Measurements from ENCODE around the gene RAB3A.

DNA sequence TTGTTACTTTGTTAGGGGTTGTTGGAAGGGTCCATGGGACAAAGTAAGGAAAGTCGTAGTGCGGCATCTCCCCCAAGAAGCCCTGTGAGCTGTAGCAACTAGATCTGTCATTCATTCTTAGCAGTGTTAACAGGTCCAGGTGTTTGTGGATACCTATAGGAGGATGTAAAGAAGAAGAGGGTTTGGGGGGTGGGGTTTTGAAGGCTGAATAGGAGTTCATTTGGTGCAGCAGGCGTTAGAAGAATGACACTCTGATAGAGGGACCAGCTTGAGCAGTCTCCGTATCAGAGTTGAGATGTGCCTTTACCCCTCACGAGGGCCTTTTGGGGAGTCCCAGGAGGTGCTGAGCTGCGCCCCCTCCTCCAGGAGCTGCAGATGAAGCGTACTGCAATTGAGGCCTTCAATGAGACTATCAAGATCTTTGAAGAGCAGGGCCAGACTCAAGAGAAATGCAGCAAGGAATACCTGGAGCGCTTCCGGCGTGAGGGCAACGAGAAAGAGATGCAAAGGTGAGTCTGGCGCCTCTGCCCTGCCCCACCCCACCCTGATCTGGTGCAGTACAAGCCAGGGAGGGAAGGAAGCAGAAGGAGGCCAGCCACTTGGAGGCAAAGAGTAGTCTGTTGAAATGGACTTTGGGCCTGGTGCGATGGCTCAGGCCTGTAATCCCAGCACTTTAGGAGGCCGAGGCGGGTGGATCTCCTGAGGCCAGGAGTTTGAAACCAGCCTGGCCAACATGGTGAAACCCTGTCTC lies 37.9 kb downstream of the RAB3A start:
- TF ChIP-seq GATA3 (IDR thresholded peaks at IDR 0.05; ENCODE audit: low read depth, low read length) (no peak), GATA2 (IDR thresholded peaks at IDR 0.05; ENCODE audit: low read depth, low read length) (no peak)

All from SH-SY5Y (cell line).